Parathyroid adenoma (tissue), 2 donors: ENCODE measurements around the gene CCIN.
A peak's percentile ranks its signal among the peaks of the same experiment; 100 is the strongest.

ENCODE experiments used
- H2AFZ ChIP-seq: fragments of 300-600 bp; sonication (generic); one replicate; pipeline ENCODE4 v1.7.0; 2017; ENCODE audit warnings: antibody characterized with exemption, mild to moderate bottlenecking
- H3K27ac ChIP-seq: fragments of 300-600 bp; sonication (generic); one replicate; pipeline ENCODE4 v1.7.0; 2017
- H3K27me3 ChIP-seq: fragments of 300-600 bp; sonication (generic); one replicate; pipeline ENCODE4 v1.7.0; 2017; ENCODE audit warnings: low read length; ENCODE audit not compliant: control insufficient read depth, insufficient read depth
- H3K36me3 ChIP-seq: fragments of 300-600 bp; sonication (generic); one replicate; pipeline ENCODE4 v1.7.0; 2017; ENCODE audit warnings: low read length; ENCODE audit not compliant: control insufficient read depth, insufficient read depth
- H3K4me1 ChIP-seq: fragments of 300-600 bp; sonication (generic); one replicate; pipeline ENCODE4 v1.7.0; 2017; ENCODE audit warnings: control low read depth
- H3K4me2 ChIP-seq: fragments of 300-600 bp; sonication (generic); one replicate; pipeline ENCODE4 v1.7.0; 2017; ENCODE audit warnings: low read length
- H3K4me3 ChIP-seq: fragments of 300-600 bp; sonication (generic); one replicate; pipeline ENCODE4 v1.7.0; 2017; ENCODE audit warnings: low read depth, low read length
- H3K79me2 ChIP-seq: fragments of 300-600 bp; sonication (generic); one replicate; pipeline ENCODE4 v1.7.0; 2017; ENCODE audit warnings: control low read depth
- H3K9ac ChIP-seq: fragments of 300-600 bp; sonication (generic); one replicate; pipeline ENCODE4 v1.7.0; 2017; ENCODE audit warnings: mild to moderate bottlenecking
- H3K9me3 ChIP-seq: fragments of 300-600 bp; sonication (generic); one replicate; pipeline ENCODE4 v1.7.0; 2017; ENCODE audit warnings: low read length; ENCODE audit not compliant: control insufficient read depth
- TF ChIP-seq, protein P1 (sequence below): fragments of 300-600 bp; sonication (generic); IDR thresholded peaks from one replicate; pipeline ENCODE4 v1.7.0; 2017; ENCODE audit warnings: antibody characterized with exemption, mild to moderate bottlenecking
- donor health status: primary hyperparathyroidism.

The CCIN gene

DNA sequence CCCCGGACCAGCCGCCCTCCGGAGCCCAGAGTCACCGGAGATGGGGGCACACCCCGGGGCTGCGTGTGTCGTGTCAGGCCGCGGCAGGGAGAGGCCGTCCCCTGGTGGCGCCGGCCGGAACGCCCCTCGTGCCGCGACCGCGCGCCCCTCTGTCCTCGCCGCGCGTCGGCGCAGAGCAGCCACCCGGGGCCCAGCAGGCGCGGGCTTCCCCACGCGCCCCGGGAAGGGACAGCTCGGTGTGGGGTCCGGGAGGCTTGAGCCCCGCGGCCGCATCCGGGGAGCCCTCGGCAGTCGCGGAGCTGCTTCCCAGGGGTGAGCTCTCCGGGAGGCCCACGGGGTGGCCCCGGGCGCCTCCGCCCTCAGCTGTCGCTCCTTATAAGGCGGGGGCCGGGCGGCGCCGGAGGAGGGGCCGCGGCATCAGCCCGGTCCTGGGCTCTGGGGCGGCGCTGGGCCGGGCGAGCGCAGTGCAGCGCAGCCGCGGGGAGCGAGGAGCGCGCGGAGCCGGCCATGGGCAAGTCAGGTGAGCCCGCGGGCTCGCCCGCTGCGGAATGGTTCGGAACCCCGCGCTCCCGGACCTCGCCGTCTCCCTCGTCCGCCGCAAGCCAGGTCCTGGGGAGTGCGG, 32.8 kb upstream of the CCIN start, which contains the start of gene GLIPR2:
TSS of gene GLIPR2 (plus strand) at position 462 of the 622 bp plus-strand sequence. CDS start at position 508, 46 bp downstream.
- no peaks in the 10 kb centered on the region for H3K36me3 ChIP-seq
- no peaks in the 10 kb centered on the region for H3K27me3 ChIP-seq
- no peak within 1 kb of the TSS for H3K9ac ChIP-seq
- H3K27ac ChIP-seq = no peak within 1 kb of the TSS
- H3K79me2 ChIP-seq = no peaks in the 10 kb centered on the region
- H3K4me3 ChIP-seq = peak within 1 kb of the TSS; percentile 66
- no peaks in the 10 kb centered on the region for H3K4me1 ChIP-seq
- peak within 1 kb of the TSS; percentile 93 for H3K4me2 ChIP-seq
- H2AFZ ChIP-seq = peak within 1 kb of the TSS; percentile 79
- H3K9me3 ChIP-seq = no peaks in the 10 kb centered on the region
- TF ChIP-seq, protein P1, sequence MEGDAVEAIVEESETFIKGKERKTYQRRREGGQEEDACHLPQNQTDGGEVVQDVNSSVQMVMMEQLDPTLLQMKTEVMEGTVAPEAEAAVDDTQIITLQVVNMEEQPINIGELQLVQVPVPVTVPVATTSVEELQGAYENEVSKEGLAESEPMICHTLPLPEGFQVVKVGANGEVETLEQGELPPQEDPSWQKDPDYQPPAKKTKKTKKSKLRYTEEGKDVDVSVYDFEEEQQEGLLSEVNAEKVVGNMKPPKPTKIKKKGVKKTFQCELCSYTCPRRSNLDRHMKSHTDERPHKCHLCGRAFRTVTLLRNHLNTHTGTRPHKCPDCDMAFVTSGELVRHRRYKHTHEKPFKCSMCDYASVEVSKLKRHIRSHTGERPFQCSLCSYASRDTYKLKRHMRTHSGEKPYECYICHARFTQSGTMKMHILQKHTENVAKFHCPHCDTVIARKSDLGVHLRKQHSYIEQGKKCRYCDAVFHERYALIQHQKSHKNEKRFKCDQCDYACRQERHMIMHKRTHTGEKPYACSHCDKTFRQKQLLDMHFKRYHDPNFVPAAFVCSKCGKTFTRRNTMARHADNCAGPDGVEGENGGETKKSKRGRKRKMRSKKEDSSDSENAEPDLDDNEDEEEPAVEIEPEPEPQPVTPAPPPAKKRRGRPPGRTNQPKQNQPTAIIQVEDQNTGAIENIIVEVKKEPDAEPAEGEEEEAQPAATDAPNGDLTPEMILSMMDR = no peak

DNA sequence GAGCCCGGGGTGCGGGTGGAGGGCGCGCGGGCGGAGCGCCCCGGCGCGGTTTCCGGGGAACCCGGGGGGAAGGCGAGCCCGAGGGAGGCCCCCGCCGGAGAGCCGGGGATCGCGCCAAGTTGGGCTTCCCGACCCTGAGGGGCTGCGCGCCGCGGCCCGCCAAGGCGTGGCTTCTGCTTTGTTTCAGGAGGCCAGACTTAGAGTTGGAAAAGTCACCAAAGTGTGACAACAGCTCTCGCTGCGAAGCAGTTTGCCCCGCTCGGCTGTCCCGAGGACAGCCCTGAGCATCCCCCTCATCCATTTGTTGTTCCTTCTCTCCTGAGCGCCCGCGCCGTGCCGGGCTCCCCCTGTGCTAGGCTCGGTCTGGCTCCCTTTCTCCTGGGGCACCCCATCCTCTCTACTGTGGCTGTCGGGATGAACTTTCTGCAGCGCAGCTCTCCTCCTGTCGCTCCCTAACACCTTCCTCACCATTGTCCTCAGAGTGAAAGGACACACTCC, 32.2 kb upstream of the CCIN start:
- H3K36me3 ChIP-seq = no peaks in the 10 kb centered on the region
- H3K4me3 ChIP-seq = peak overlapping the region; percentile 66
- no peaks in the 10 kb centered on the region for H3K79me2 ChIP-seq
- H3K9ac ChIP-seq = no peak overlapping the region
- no peak overlapping the region for H3K27ac ChIP-seq
- peak overlapping the region; percentile 93 for H3K4me2 ChIP-seq
- H2AFZ ChIP-seq = peak overlapping the region; percentile 79
- no peaks in the 10 kb centered on the region for H3K9me3 ChIP-seq
- no peaks in the 10 kb centered on the region for H3K4me1 ChIP-seq
- no peaks in the 10 kb centered on the region for H3K27me3 ChIP-seq
- TF ChIP-seq, protein P1 = no peak

DNA sequence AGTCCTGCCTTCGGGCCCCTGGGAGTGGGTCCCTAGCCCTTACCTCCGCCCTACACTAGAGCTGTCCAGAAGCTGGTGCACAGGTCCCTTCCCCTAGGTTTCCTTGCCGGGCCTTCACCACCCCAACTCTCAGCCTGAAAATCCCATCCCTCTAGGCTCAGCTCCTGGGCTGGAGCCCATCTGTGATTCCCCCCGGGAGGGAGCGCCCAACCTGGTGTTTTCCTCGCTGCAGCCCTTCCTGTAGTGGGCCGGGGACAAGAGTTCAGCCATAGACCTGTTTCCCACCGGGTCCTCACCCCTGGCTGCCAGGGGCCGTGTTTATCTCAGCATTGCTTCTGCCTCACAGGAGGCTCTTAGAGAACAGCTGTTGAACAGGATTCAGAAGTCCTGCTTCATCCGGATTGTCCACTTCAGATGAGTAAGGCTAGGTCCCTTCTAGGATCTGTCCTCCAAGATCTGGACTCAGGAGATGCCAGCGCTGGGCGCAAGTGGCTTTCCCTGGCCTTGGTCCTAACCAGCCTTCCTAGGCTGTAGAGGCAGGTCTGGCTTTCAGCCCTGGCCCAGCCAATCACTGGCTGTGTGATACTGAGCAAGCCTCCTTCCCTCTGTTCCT, 31.7 kb upstream of the CCIN start:
- Histone ChIP-seq H3K4me1 (no peaks in the 10 kb centered on the region), H3K4me3 (peak overlapping the region; percentile 66), H3K9ac (no peak overlapping the region), H3K36me3 (no peaks in the 10 kb centered on the region), H3K27ac (no peak overlapping the region), H3K27me3 (no peaks in the 10 kb centered on the region), H3K79me2 (no peaks in the 10 kb centered on the region), H2AFZ (peak overlapping the region; percentile 79), H3K4me2 (peak overlapping the region; percentile 93), H3K9me3 (no peaks in the 10 kb centered on the region)
- TF ChIP-seq, protein P1 = no peak

DNA sequence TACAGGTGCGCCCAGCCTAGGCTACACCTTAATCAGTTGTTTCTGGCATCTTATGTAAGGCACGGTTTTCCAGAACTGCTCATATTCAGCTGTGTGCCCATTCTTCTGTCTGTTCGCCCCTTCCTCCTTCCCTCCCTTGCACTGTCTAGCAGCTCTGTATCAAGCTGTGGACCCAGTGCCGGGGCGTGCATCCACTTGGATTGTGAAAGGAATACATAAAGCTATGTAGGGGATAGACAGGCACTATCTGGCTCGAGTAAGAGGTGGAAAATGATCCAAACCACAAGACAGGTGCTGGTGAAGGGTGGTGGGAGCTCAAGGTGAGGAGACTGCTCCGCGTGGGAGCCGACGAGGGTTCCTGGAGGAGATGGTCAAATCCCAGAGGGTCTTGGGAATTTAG, 30.7 kb upstream of the CCIN start:
- no peak overlapping the region for H3K9ac ChIP-seq
- no peak overlapping the region for H3K4me2 ChIP-seq
- no peak overlapping the region for H3K4me3 ChIP-seq
- H3K79me2 ChIP-seq = no peaks in the 10 kb centered on the region
- H3K9me3 ChIP-seq = no peaks in the 10 kb centered on the region
- H3K27ac ChIP-seq = no peak overlapping the region
- H3K4me1 ChIP-seq = no peaks in the 10 kb centered on the region
- no peaks in the 10 kb centered on the region for H3K36me3 ChIP-seq
- H2AFZ ChIP-seq = no peak overlapping the region
- TF ChIP-seq, protein P1 = no peak
- H3K27me3 ChIP-seq = no peaks in the 10 kb centered on the region
